H1 (cell line): Measurements from ENCODE around the gene MOB3B. TPM values are rescaled to one million over a fixed set of nuclear protein-coding genes. Genes with fewer than 3 reads are reported as not detected.

Experiments used
- CTCF ChIA-PET: fragments of 300-600 bp; sonication (Branson Sonifier 250); formaldehyde crosslinking; loops from one replicate; lab custom pipeline; 2021; ENCODE audit not compliant: partially characterized antibody; lab: Charles Lee
- POLR2A ChIA-PET: fragments of 300-600 bp; sonication (Branson Sonifier 250); formaldehyde crosslinking; loops from one replicate; lab custom pipeline; 2021; ENCODE audit warnings: inconsistent platforms; ENCODE audit not compliant: partially characterized antibody; lab: Charles Lee
- DNase-seq, 2 experiments: peaks; one replicate each; pipeline versions ENCODE4 v3.0.0 to v3.0.0-alpha.2; 2010 to 2022; ENCODE audit warnings: low spot score in 2 of 2, low read depth in 1 of 2, mixed read lengths in 1 of 2
- FAIRE-seq: peaks from 2 replicates; lab custom pipeline; 2011; peaks lifted over from hg19 to GRCh38; lab: Jason Lieb, UNC
- H2AFZ ChIP-seq: 2 replicates; pipeline ENCODE4 v1.8.1; 2012; ENCODE audit warnings: low read length, inconsistent platforms
- H2AK5ac ChIP-seq: 2 replicates; pipeline ENCODE4 v1.6.1; 2013; ENCODE audit warnings: low read depth, low read length
- H2BK120ac ChIP-seq: replicated peaks from 2 replicates; pipeline ENCODE3; 2013; ENCODE audit warnings: low read depth, low read length, inconsistent platforms
- H2BK12ac ChIP-seq: 2 replicates; pipeline ENCODE4 v1.6.1; 2013; ENCODE audit warnings: low read depth, low read length
- H2BK15ac ChIP-seq: 2 replicates; pipeline ENCODE4 v1.6.1; 2013; ENCODE audit warnings: low read length
- H2BK20ac ChIP-seq: 2 replicates; pipeline ENCODE4 v1.6.1; 2013; ENCODE audit warnings: low read length
- H2BK5ac ChIP-seq: 2 replicates; pipeline ENCODE4 v1.6.1; 2013; ENCODE audit warnings: low read depth, low read length
- H3K14ac ChIP-seq: 2 replicates; pipeline ENCODE4 v1.6.1; 2013; ENCODE audit warnings: inconsistent platforms; ENCODE audit not compliant: insufficient read length
- H3K18ac ChIP-seq: 2 replicates; pipeline ENCODE4 v1.6.1; 2013; ENCODE audit warnings: low read length; ENCODE audit errors: extremely low read depth
- H3K23ac ChIP-seq: 2 replicates; pipeline ENCODE4 v1.6.1; 2013; ENCODE audit warnings: inconsistent platforms; ENCODE audit not compliant: insufficient read length
- H3K23me2 ChIP-seq: 2 replicates; pipeline ENCODE4 v1.6.1; 2013; ENCODE audit warnings: low read depth, low read length
- H3K27ac ChIP-seq: 2 replicates; pipeline ENCODE4 v1.6.1; 2011; ENCODE audit warnings: low read depth, low read length, inconsistent platforms
- H3K27me3 ChIP-seq, 4 experiments: replicated peaks in 1 of 4; 1 replicate in 1 of 4; 2 replicates in 3 of 4; pipeline versions ENCODE4 v1.6.1 to v1.8.1; 2011 to 2013; ENCODE audit warnings: low read length in 3 of 4, mild to moderate bottlenecking in 3 of 4, inconsistent platforms in 2 of 4, mixed read lengths in 2 of 4, moderate library complexity in 1 of 4; ENCODE audit not compliant: control insufficient read depth in 3 of 4, insufficient read depth in 3 of 4; ENCODE audit errors: extremely low read depth in 1 of 4
- H3K36me3 ChIP-seq, 4 experiments: 2 replicates each; pipeline versions ENCODE4 v1.6.1 to v1.8.1; 2011 to 2013; ENCODE audit warnings: mild to moderate bottlenecking in 4 of 4, low read length in 3 of 4, moderate library complexity in 2 of 4, control low read depth in 1 of 4, inconsistent platforms in 1 of 4; ENCODE audit not compliant: insufficient read depth in 4 of 4, control insufficient read depth in 2 of 4
- H3K4ac ChIP-seq: replicated peaks from 2 replicates; pipeline ENCODE3; 2013; ENCODE audit warnings: low read length, low read depth, mixed read lengths, inconsistent platforms; ENCODE audit not compliant: insufficient read length
- H3K4me1 ChIP-seq, 4 experiments: replicated peaks in 1 of 4; 1 replicate in 1 of 4; 2 replicates in 3 of 4; pipeline versions ENCODE4 v1.6.1 to v1.8.1; 2011 to 2013; ENCODE audit warnings: low read length in 3 of 4, inconsistent platforms in 2 of 4, mixed read lengths in 1 of 4; ENCODE audit not compliant: insufficient read depth in 4 of 4, control insufficient read depth in 3 of 4
- H3K4me2 ChIP-seq, 2 experiments: 2 replicates each; pipeline versions ENCODE4 v1.6.1 to v1.8.1; 2011 to 2013; ENCODE audit warnings: low read depth in 2 of 2, low read length in 2 of 2, control low read depth in 1 of 2, inconsistent platforms in 1 of 2, mild to moderate bottlenecking in 1 of 2; ENCODE audit not compliant: insufficient read depth in 1 of 2
- H3K4me3 ChIP-seq, 4 experiments: fragments of 200-600, 300-600 bp in 1 of 4; sonication (generic), shearing (Covaris generic), sonication (Bioruptor Twin) in 1 of 4; 2 replicates each; pipeline versions ENCODE4 v1.5.1 to v1.8.1; 2011 to 2016; ENCODE audit warnings: low read length in 4 of 4, low read depth in 3 of 4, control low read depth in 2 of 4, inconsistent platforms in 2 of 4, mild to moderate bottlenecking in 2 of 4, mixed read lengths in 1 of 4, moderate library complexity in 1 of 4; ENCODE audit not compliant: insufficient read depth in 2 of 4; ENCODE audit errors: extremely low read depth in 1 of 4
- H3K56ac ChIP-seq: replicated peaks from 2 replicates; pipeline ENCODE3; 2013; ENCODE audit warnings: low read depth, mild to moderate bottlenecking, mixed read lengths, low read length, inconsistent platforms; ENCODE audit not compliant: insufficient read length
- H3K79me1 ChIP-seq: 2 replicates; pipeline ENCODE4 v1.6.1; 2013; ENCODE audit warnings: low read depth, low read length, control low read depth
- H3K79me2 ChIP-seq, 2 experiments: 2 replicates each; pipeline versions ENCODE4 v1.6.1 to v1.8.1; 2012 to 2013; ENCODE audit warnings: low read length in 2 of 2, mild to moderate bottlenecking in 2 of 2, inconsistent platforms in 1 of 2; ENCODE audit not compliant: insufficient read depth in 2 of 2, control insufficient read depth in 1 of 2
- H3K9ac ChIP-seq, 4 experiments: replicated peaks in 1 of 4; 1 replicate in 1 of 4; 2 replicates in 3 of 4; pipeline versions ENCODE4 v1.6.1 to v1.8.1; 2011 to 2013; ENCODE audit warnings: low read depth in 3 of 4, low read length in 3 of 4, control low read depth in 2 of 4, mild to moderate bottlenecking in 2 of 4, moderate library complexity in 2 of 4, inconsistent platforms in 1 of 4; ENCODE audit errors: extremely low read depth in 1 of 4
- H3K9me3 ChIP-seq, 2 experiments: 2 replicates each; pipeline versions ENCODE4 v1.6.1 to v1.8.1; 2012 to 2013; ENCODE audit warnings: mild to moderate bottlenecking in 2 of 2, moderate library complexity in 2 of 2, control low read depth in 1 of 2, inconsistent platforms in 1 of 2, low read depth in 1 of 2, low read length in 1 of 2, mixed read lengths in 1 of 2; ENCODE audit not compliant: insufficient read depth in 2 of 2
- H4K20me1 ChIP-seq, 2 experiments: replicated peaks in 1 of 2; 2 replicates each; pipeline versions ENCODE3 to v1.8.1; 2011 to 2013; ENCODE audit warnings: inconsistent platforms in 2 of 2, low read length in 2 of 2, mild to moderate bottlenecking in 1 of 2; ENCODE audit not compliant: insufficient read depth in 2 of 2, control insufficient read depth in 1 of 2
- H4K5ac ChIP-seq: 2 replicates; pipeline ENCODE4 v1.6.1; 2013; ENCODE audit warnings: low read length, low read depth, mixed read lengths, inconsistent platforms; ENCODE audit not compliant: insufficient read length
- H4K8ac ChIP-seq: 2 replicates; pipeline ENCODE4 v1.8.0; 2013; ENCODE audit warnings: mild to moderate bottlenecking, moderate library complexity, low read length, inconsistent platforms; ENCODE audit not compliant: insufficient read depth; ENCODE audit errors: extremely low read depth
- H4K91ac ChIP-seq: replicated peaks from 2 replicates; pipeline ENCODE3; 2013; ENCODE audit warnings: low read length, mixed read lengths, inconsistent platforms; ENCODE audit not compliant: insufficient read length
- CTBP2 ChIP-seq: IDR thresholded peaks from 2 replicates; pipeline ENCODE4 v1.7.0; 2011; ENCODE audit warnings: borderline replicate concordance, mild to moderate bottlenecking, moderate library complexity, mixed read lengths, low read length; ENCODE audit not compliant: insufficient read depth, insufficient read length
- CTCF ChIP-seq, 3 experiments: IDR thresholded peaks; 1 replicate in 2 of 3; 2 replicates in 1 of 3; pipeline versions ENCODE4 v1.5.1 to v1.6.1; 2011; ENCODE audit warnings: low read length in 3 of 3, mild to moderate bottlenecking in 3 of 3, inconsistent platforms in 2 of 3, low read depth in 1 of 3, moderate library complexity in 1 of 3; ENCODE audit not compliant: insufficient read depth in 1 of 3; ENCODE audit errors: control extremely low read depth in 1 of 3
- FOSL1 ChIP-seq: IDR thresholded peaks from 2 replicates; pipeline ENCODE4 v1.6.1; 2011; ENCODE audit warnings: mild to moderate bottlenecking, low read depth, low read length, moderate library complexity; ENCODE audit not compliant: insufficient read depth
- JUN ChIP-seq: IDR thresholded peaks from 2 replicates; pipeline ENCODE4 v1.6.1; 2011; ENCODE audit warnings: low read depth, mild to moderate bottlenecking, improper control_type of control experiment, low read length
- JUND ChIP-seq: IDR thresholded peaks from 2 replicates; pipeline ENCODE4 v1.6.1; 2011; ENCODE audit warnings: mild to moderate bottlenecking, improper control_type of control experiment, low read length
- KDM1A ChIP-seq: fragments of 200-600, 300-600 bp; sonication (generic); IDR thresholded peaks from 2 replicates; pipeline ENCODE4 v1.7.1; 2016; ENCODE audit warnings: mild to moderate bottlenecking, low read length, borderline replicate concordance
- KDM4A ChIP-seq: IDR thresholded peaks from one replicate; pipeline ENCODE4 v1.7.1; 2012; ENCODE audit warnings: low read depth, mild to moderate bottlenecking, moderate library complexity, low read length, inconsistent platforms; ENCODE audit not compliant: severe bottlenecking
- POLR2AphosphoS5 ChIP-seq: IDR thresholded peaks from 2 replicates; pipeline ENCODE4 v1.6.1; 2011; ENCODE audit warnings: low read depth, low read length
- RBBP5 ChIP-seq: IDR thresholded peaks from 2 replicates; pipeline ENCODE4 v1.7.1; 2012; ENCODE audit warnings: low read depth, mild to moderate bottlenecking, inconsistent platforms, low read length, moderate library complexity, borderline replicate concordance
- TBP ChIP-seq: IDR thresholded peaks from 2 replicates; pipeline ENCODE4 v1.6.1; 2011; ENCODE audit warnings: low read depth, low read length, improper control_type of control experiment
- USF2 ChIP-seq: IDR thresholded peaks from 2 replicates; pipeline ENCODE4 v1.6.1; 2011; ENCODE audit warnings: low read length, improper control_type of control experiment
- WGBS, 2 experiments: shearing (Covaris generic) in 1 of 2; methylation state at CpG; one replicate each; pipeline versions ENCODE4 v1.1.6 to v1.1.7; 2013 to 2015; ENCODE audit warnings: low lambda C conversion rate in 2 of 2, mixed read lengths in 2 of 2, inconsistent platforms in 1 of 2, low coverage in 1 of 2, missing lambda C conversion rate in 1 of 2; ENCODE audit not compliant: insufficient replicate concordance in 2 of 2, insufficient coverage in 1 of 2, insufficient read length in 1 of 2; ENCODE audit errors: extremely low coverage in 1 of 2, missing lambda C conversion rate in 1 of 2; 5-methylcytosine and 5-hydroxymethylcytosine counted together
- polyA plus RNA-seq, 7 experiments: library from polyadenylated mRNA; depleted of rRNA in 3 of 7; stranded (reverse) in 5 of 7; unstranded in 2 of 7; fragments of >200 nt in 5 of 7; fragments of 200-250 nt in 2 of 7; gene quantifications; 1 replicate in 5 of 7; 2 replicates in 1 of 7; 4 replicates in 1 of 7; pipeline versions ENCODE4 v1.2.1 to v1.2.3, GENCODE V29; 2011 to 2013; ENCODE audit warnings: missing spikeins in 2 of 7, mixed read lengths in 2 of 7
- total RNA-seq: library from RNA; stranded (reverse); fragmentation: NEBNext Ultra II Directional; extraction: Animal tissue kit (Norgen Biotek cat#: 25700); gene quantifications from 2 replicates; pipeline ENCODE4 v1.2.1, GENCODE V29; 2021

MOB3B gene
- total and polyA plus RNA-seq, 2 of the 8 experiments (the other 6 are each of a cell fraction or from before 2014, with no cell fraction given) = 12.7 to 16.1 TPM

GRCh38 chr9:27382975-27383374 lies 146.6 kb downstream of the MOB3B start:
- H3K4ac ChIP-seq = no peak overlapping the region
- H2BK12ac ChIP-seq = no peak overlapping the region
- H3K18ac ChIP-seq = no peak overlapping the region
- 88% methylated on average over 2 of the region's 2 CpGs; no CpG with 5 or more reads in 1 of the 2 experiments for WGBS, 2 experiments
- no peak overlapping the region for H3K4me2 ChIP-seq
- H4K91ac ChIP-seq = no peak overlapping the region
- H4K20me1 ChIP-seq = no peaks in the 10 kb centered on the region
- H3K23ac ChIP-seq = no peak overlapping the region
- peaks cover 2 to 9% (median 4%) of the 10 kb centered on the region in 4 experiments; a peak in 4 of 7 replicates for H3K4me1 ChIP-seq
- DNase-seq (no peak), FAIRE-seq (no peak)
- no peak overlapping the region for H2AK5ac ChIP-seq
- no peak overlapping the region for H3K56ac ChIP-seq
- no peaks in the 10 kb centered on the region for H3K9me3 ChIP-seq
- ChIA-PET POLR2A (no interaction called here), CTCF (no interaction called here)
- no peak overlapping the region for H2BK15ac ChIP-seq
- no peaks in the 10 kb centered on the region for H3K27me3 ChIP-seq
- no peaks in the 10 kb centered on the region for H3K79me1 ChIP-seq
- no peak overlapping the region for H4K5ac ChIP-seq
- no peak overlapping the region for H3K4me3 ChIP-seq
- H3K27ac ChIP-seq = no peak overlapping the region
- H2BK120ac ChIP-seq = no peak overlapping the region
- H3K14ac ChIP-seq = no peak overlapping the region
- H2BK5ac ChIP-seq = no peak overlapping the region
- H2BK20ac ChIP-seq = no peak overlapping the region
- no peaks in the 10 kb centered on the region for H3K36me3 ChIP-seq
- no peaks in the 10 kb centered on the region; a peak in 1 of 4 replicates for H3K79me2 ChIP-seq
- H4K8ac ChIP-seq = no peak overlapping the region
- H2AFZ ChIP-seq = no peak overlapping the region
- H3K9ac ChIP-seq = no peak overlapping the region
- no peaks in the 10 kb centered on the region for H3K23me2 ChIP-seq
- TF ChIP-seq KDM1A (no peak), USF2 (no peak), JUN (no peak), CTBP2 (no peak), RBBP5 (no peak), CTCF (IDR thresholded peaks at IDR 0.05; ENCODE audit: control extremely low read depth in 1 of 3, insufficient read depth in 1 of 3, low read depth in 1 of 3, low read length in 3 of 3) (no peak), FOSL1 (no peak), JUND (no peak), KDM4A (no peak), POLR2AphosphoS5 (no peak), TBP (no peak)
